GM12878 (cell line): ENCODE data around the gene CIDEA. TPM values are rescaled to one million over a fixed set of nuclear protein-coding genes. Genes with fewer than 3 reads are reported as not detected.
A peak's percentile ranks its signal among the peaks of the same experiment; 100 is the strongest.

Experiments used
- ATAC-seq: fragments of 200-7000 bp; cut with Tn5 transposase; 3 replicates; pipeline ENCODE4 v1.9.1; 2020; ENCODE audit warnings: mild to moderate bottlenecking, moderate library complexity
- BruUV-seq: library from RNA; stranded (reverse); fragments of 400-500 nt; replicated peaks from 2 replicates; lab custom pipeline; 2021; lab: Mats Ljungman, UMichigan
- CTCF ChIA-PET: fragments of 300-600 bp; sonication (Branson Sonifier 250); formaldehyde crosslinking; extraction: SDS; loops from one replicate; lab custom pipeline; 2021; ENCODE audit warnings: inconsistent platforms; lab: Yijun Ruan, JAX
- POLR2A ChIA-PET: fragments of 350-600 bp; formaldehyde crosslinking; extraction: SDS; loops from one replicate; lab custom pipeline; 2021; ENCODE audit warnings: inconsistent platforms; lab: Charles Lee
- RAD21 ChIA-PET: fragments of 300-600 bp; sonication (Branson Sonifier 250); formaldehyde crosslinking; loops from one replicate; lab custom pipeline; 2023; ENCODE audit warnings: antibody characterized with exemption; ENCODE audit not compliant: unreplicated experiment; lab: Charles Lee
- SMC1A ChIA-PET: fragments of 300-600 bp; sonication (Branson Sonifier 250); formaldehyde crosslinking; loops from one replicate; lab custom pipeline; 2023; ENCODE audit not compliant: unreplicated experiment, uncharacterized antibody; lab: Charles Lee
- DNase-seq: peaks from one replicate; pipeline ENCODE4 v3.0.0-alpha.2; 2011; ENCODE audit warnings: low read depth, low spot score
- FAIRE-seq: peaks from 3 replicates; lab custom pipeline; 2011; peaks lifted over from hg19 to GRCh38; lab: Jason Lieb, UNC
- H2AFZ ChIP-seq: 2 replicates; pipeline ENCODE4 v1.6.0; 2011; ENCODE audit warnings: low read depth, low read length, control low read depth; ENCODE audit not compliant: control insufficient read depth
- H3K27ac ChIP-seq: 2 replicates; pipeline ENCODE4 v1.5.1; 2011; ENCODE audit warnings: control low read depth; ENCODE audit not compliant: control insufficient read depth, insufficient read depth
- H3K27me3 ChIP-seq, 2 experiments: replicated peaks in 1 of 2; 2 replicates each; pipeline versions ENCODE4 v1.6.0 to v1.6.1; 2011; ENCODE audit warnings: low read length in 1 of 2; ENCODE audit not compliant: control insufficient read depth in 2 of 2, insufficient read depth in 2 of 2
- H3K36me3 ChIP-seq, 2 experiments: 2 replicates each; pipeline ENCODE4 v1.5.1; 2011; ENCODE audit warnings: low read length in 1 of 2; ENCODE audit not compliant: control insufficient read depth in 2 of 2, insufficient read depth in 2 of 2
- H3K4me1 ChIP-seq: 2 replicates; pipeline ENCODE4 v1.6.1; 2011; ENCODE audit warnings: mild to moderate bottlenecking, low read length, moderate library complexity, mixed read lengths; ENCODE audit not compliant: control insufficient read depth, insufficient read depth
- H3K4me2 ChIP-seq: 2 replicates; pipeline ENCODE4 v1.6.0; 2011; ENCODE audit warnings: control low read depth; ENCODE audit not compliant: control insufficient read depth, insufficient read depth
- H3K4me3 ChIP-seq: fragments of 200-600 bp; sonication (generic); 2 replicates; pipeline ENCODE4 v1.5.1; 2016
- H3K79me2 ChIP-seq: 2 replicates; pipeline ENCODE4 v1.6.0; 2011; ENCODE audit warnings: low read length; ENCODE audit not compliant: control insufficient read depth, insufficient read depth
- H3K9ac ChIP-seq: 2 replicates; pipeline ENCODE4 v1.8.0; 2011; ENCODE audit warnings: low read length, control low read depth, mixed read lengths; ENCODE audit not compliant: control insufficient read depth, insufficient read depth
- H3K9me3 ChIP-seq: replicated peaks from 3 replicates; pipeline ENCODE4 v1.5.1; 2011; ENCODE audit warnings: mild to moderate bottlenecking, low read length; ENCODE audit not compliant: control insufficient read depth, insufficient read depth
- H4K20me1 ChIP-seq: 2 replicates; pipeline ENCODE4 v1.6.0; 2011; ENCODE audit not compliant: control insufficient read depth, insufficient read depth
- BHLHE40 ChIP-seq, 2 experiments: fragments of 450-650 bp in 1 of 2; IDR thresholded peaks; 2 replicates each; pipeline ENCODE4 v1.6.1; 2011 to 2017; ENCODE audit warnings: low read depth in 2 of 2, borderline replicate concordance in 1 of 2, improper control_type of control experiment in 1 of 2, low read length in 1 of 2, mild to moderate bottlenecking in 1 of 2
- CBX3 ChIP-seq: fragments of 200-600 bp; sonication (generic); IDR thresholded peaks from 2 replicates; pipeline ENCODE4 v1.6.1; 2016; ENCODE audit warnings: low read depth, borderline replicate concordance
- DPF2 ChIP-seq: fragments of 450-650 bp; IDR thresholded peaks from 2 replicates; pipeline ENCODE4 v1.6.1; 2017; ENCODE audit warnings: mild to moderate bottlenecking
- HDAC6 ChIP-seq: fragments of 200-600 bp; sonication (generic); IDR thresholded peaks from one replicate; pipeline ENCODE4 v1.8.0; 2017; ENCODE audit warnings: antibody characterized with exemption; ENCODE audit not compliant: unreplicated experiment
- IKZF2 ChIP-seq, 2 experiments: fragments of 450-650 bp; IDR thresholded peaks; 2 replicates each; pipeline ENCODE4 v1.6.1; 2017; ENCODE audit warnings: mild to moderate bottlenecking in 2 of 2, moderate library complexity in 2 of 2
- IRF4 ChIP-seq: IDR thresholded peaks from 2 replicates; pipeline ENCODE4 v1.6.1; 2011; ENCODE audit warnings: low read depth, low read length
- JUNB ChIP-seq: IDR thresholded peaks from 2 replicates; pipeline ENCODE4 v1.6.1; 2016; ENCODE audit warnings: antibody characterized with exemption, mild to moderate bottlenecking
- JUND ChIP-seq: IDR thresholded peaks from 2 replicates; pipeline ENCODE4 v1.6.1; 2012; ENCODE audit warnings: low read depth, mild to moderate bottlenecking, low read length, improper control_type of control experiment, moderate library complexity
- MEF2A ChIP-seq: IDR thresholded peaks from 2 replicates; pipeline ENCODE4 v1.6.1; 2011; ENCODE audit warnings: low read depth, mild to moderate bottlenecking, low read length, moderate library complexity; ENCODE audit not compliant: insufficient read depth
- NBN ChIP-seq: fragments of 450-650 bp; IDR thresholded peaks from 2 replicates; pipeline ENCODE4 v1.6.1; 2016
- POU2F2 ChIP-seq: IDR thresholded peaks from 3 replicates; pipeline ENCODE4 v1.6.1; 2011; ENCODE audit warnings: low read depth, mild to moderate bottlenecking, low read length, borderline replicate concordance
- RELA ChIP-seq: fragments of 450-650 bp; IDR thresholded peaks from 2 replicates; pipeline ENCODE4 v1.8.0; 2014; ENCODE audit warnings: borderline replicate concordance; ENCODE audit not compliant: partially characterized antibody
- RUNX3 ChIP-seq: IDR thresholded peaks from 2 replicates; pipeline ENCODE4 v1.6.1; 2012; ENCODE audit warnings: low read length, inconsistent platforms
- ZBTB11 ChIP-seq: fragments of 450-650 bp; formaldehyde crosslinking; IDR thresholded peaks from 2 replicates; pipeline ENCODE4 v1.5.0; 2022; ENCODE audit warnings: mild to moderate bottlenecking, missing genetic modification characterization
- ZNF592 ChIP-seq: fragments of 450-650 bp; IDR thresholded peaks from 2 replicates; pipeline ENCODE4 v1.6.1; 2017; ENCODE audit warnings: mild to moderate bottlenecking, moderate library complexity
- WGBS: methylation state at CpG from one replicate; pipeline ENCODE4 v1.1.6; 2016; ENCODE audit warnings: low lambda C conversion rate; ENCODE audit not compliant: insufficient replicate concordance, insufficient coverage; ENCODE audit errors: missing lambda C conversion rate; 5-methylcytosine and 5-hydroxymethylcytosine counted together
- in situ Hi-C: fragments of 300-500 bp; cut with MboI; formaldehyde crosslinking; loops from 9 replicates; pipeline ENCODE4 v1.14.3; 2018; ENCODE audit warnings: mixed read lengths
- intact Hi-C: fragments of 100-400 bp; cut with micrococcal nuclease; formaldehyde crosslinking; loops from one replicate; pipeline ENCODE4 v1.14.2; 2022; ENCODE audit not compliant: unreplicated experiment
- polyA plus RNA-seq, 11 experiments: library from polyadenylated mRNA; depleted of rRNA in 4 of 11; unstranded in 6 of 11; stranded (reverse) in 5 of 11; fragments of >200 nt; fragmentation: Nextera tagmentation in 4 of 11; fragmentation: Illumina TruSeq in 1 of 11; extraction: Ambion mirVana in 4 of 11; extraction: Trizol in 1 of 11; gene quantifications; 1 replicate in 1 of 11; 2 replicates in 10 of 11; pipeline versions ENCODE4 v1.2.1 to v1.2.3, GENCODE V29; 2011 to 2016; ENCODE audit warnings: inconsistent platforms in 2 of 11, missing spikeins in 2 of 11, low read depth in 1 of 11
- total RNA-seq, 4 experiments: library from RNA; depleted of rRNA in 3 of 4; stranded (reverse); fragments of >200 nt in 3 of 4; fragmentation: Illumina TruSeq in 1 of 4; extraction: Trizol in 1 of 4; gene quantifications; 2 replicates each; pipeline versions ENCODE4 v1.2.1 to v1.2.3, GENCODE V29; 2013 to 2021

CIDEA gene
- total and polyA plus RNA-seq, 10 of the 15 experiments (the other 5 are each of a cell fraction or from before 2014, with no cell fraction given), result not detected

- Histone ChIP-seq H3K79me2 (peaks cover 15% of the 10 kb centered on the region), H3K4me2 (peak overlapping the region; percentile 76)
- in situ Hi-C loops, result no loop called here
- no peak for TF ChIP-seq ZBTB11
- TF ChIP-seq RUNX3, result 0 out of 2 replicates have a peak, but pooled peaks have one; percentile 20
- peak in 1 of 2 experiments; percentile 34; a peak in 1 of 4 replicates for TF ChIP-seq BHLHE40 (IDR thresholded peaks at IDR 0.05; ENCODE audit: borderline replicate concordance in 1 of 2, low read depth in 2 of 2, low read length in 1 of 2)
- TF ChIP-seq NBN, result no peak
- TF ChIP-seq RELA, result no peak
- TF ChIP-seq POU2F2, result peak; percentile 46; the same call in 1 of the 3 replicates
- TF ChIP-seq HDAC6, result no peak
- TF ChIP-seq IRF4, result peak; percentile 92
- peak; percentile 73 for TF ChIP-seq JUNB
- peak; percentile 66 for TF ChIP-seq JUND
- TF ChIP-seq MEF2A, result no peak
- no peak for TF ChIP-seq CBX3
- peak; percentile 45 to 54; a peak in 3 of 4 replicates for TF ChIP-seq IKZF2 (IDR thresholded peaks at IDR 0.05)
- no peak for TF ChIP-seq ZNF592
- TF ChIP-seq DPF2, result 0 out of 2 replicates have a peak, but pooled peaks have one; percentile 44
These were observed 55.6 kb downstream of the CIDEA start for GRCh38 chr18:12309683-12310198.

More at GRCh38 chr18:12309683-12310198, 55.6 kb downstream of the CIDEA start:
- H2AFZ ChIP-seq, result no peak overlapping the region
- H3K27me3 ChIP-seq, result no peaks in the 10 kb centered on the region
- peaks cover 9% of the 10 kb centered on the region; the same call in 2 of the 3 replicates for H3K9me3 ChIP-seq
- H3K27ac ChIP-seq, result peak overlapping the region; percentile 64
- H3K4me1 ChIP-seq, result peaks cover 7% of the 10 kb centered on the region; the same call in 1 of the 2 replicates
- ChIA-PET RAD21 (interaction anchor here (1.6 kb wide), 1 partner anchor 67 kb away, joined by 7 read pairs; the partner anchor contains the start of gene AFG3L2), CTCF (interaction anchor here (1.3 to 1.6 kb wide), 2 partner anchors 8 to 18 kb away, joined by 3 to 9 read pairs; no protein-coding TSS in a partner anchor), SMC1A (interaction anchor here (2.0 kb wide), 1 partner anchor 8 kb away, joined by 10 read pairs; no protein-coding TSS in a partner anchor), POLR2A (interaction anchor here (0.6 to 1.4 kb wide), 5 partner anchors 8 to 681 kb away, joined by 3 to 6 read pairs (median 3); no protein-coding TSS in a partner anchor)
- H3K36me3 ChIP-seq, result no peaks in the 10 kb centered on the region
- DNase-seq (no peak), FAIRE-seq (no peak), ATAC-seq (peak; percentile 32)
- WGBS, result 15% methylated on average over 7 of the region's 7 CpGs
- H3K4me3 ChIP-seq, result peak overlapping the region; percentile 70
- intact Hi-C loops, result no loop called here
- BruUV-seq, result TSS peak; percentile 60
- no peaks in the 10 kb centered on the region for H4K20me1 ChIP-seq
- peak overlapping the region; percentile 62; the same call in 1 of the 2 replicates for H3K9ac ChIP-seq
